Progenitor cell of endocrine pancreas (in vitro differentiated cells): ENCODE results near the gene CMTR1. TPM values are rescaled to one million over a fixed set of nuclear protein-coding genes. Genes with fewer than 3 reads are reported as not detected.

Experiments used
- DNase-seq: peaks from one replicate; pipeline ENCODE4 v3.0.0; 2021; ENCODE audit warnings: low spot score; ENCODE audit not compliant: unreplicated experiment
- H3K27ac Mint-ChIP-seq: 2 replicates; pipeline ENCODE4 v1.8.0; 2021; ENCODE audit warnings: mild to moderate bottlenecking, moderate library complexity, mixed read lengths
- H3K27me3 Mint-ChIP-seq: 2 replicates; pipeline ENCODE4 v1.8.0; 2021; ENCODE audit warnings: mixed read lengths
- H3K36me3 Mint-ChIP-seq: 2 replicates; pipeline ENCODE4 v1.8.0; 2022; ENCODE audit warnings: mixed read lengths; ENCODE audit not compliant: insufficient read depth
- H3K4me1 Mint-ChIP-seq: 2 replicates; pipeline ENCODE4 v1.8.0; 2021; ENCODE audit warnings: low read depth, mixed read lengths
- H3K4me3 Mint-ChIP-seq: 2 replicates; pipeline ENCODE4 v1.8.0; 2021; ENCODE audit warnings: low read depth, mild to moderate bottlenecking, moderate library complexity, mixed read lengths
- H3K9me3 Mint-ChIP-seq: 2 replicates; pipeline ENCODE4 v1.8.0; 2021; ENCODE audit warnings: low read depth, mixed read lengths
- total RNA-seq: library from RNA; stranded (reverse); gene quantifications from 2 replicates; pipeline ENCODE4 v1.2.1, GENCODE V29; 2021
- TF ChIP-seq, protein P1 (sequence below): fragments of 200-600 bp; sonication (generic); IDR thresholded peaks from one replicate; pipeline ENCODE4 v1.5.0; 2021; ENCODE audit warnings: antibody characterized with exemption, mild to moderate bottlenecking; ENCODE audit not compliant: unreplicated experiment

The CMTR1 gene
- total RNA-seq, 1 donor from 2014 or later, result 48.0 TPM

DNA sequence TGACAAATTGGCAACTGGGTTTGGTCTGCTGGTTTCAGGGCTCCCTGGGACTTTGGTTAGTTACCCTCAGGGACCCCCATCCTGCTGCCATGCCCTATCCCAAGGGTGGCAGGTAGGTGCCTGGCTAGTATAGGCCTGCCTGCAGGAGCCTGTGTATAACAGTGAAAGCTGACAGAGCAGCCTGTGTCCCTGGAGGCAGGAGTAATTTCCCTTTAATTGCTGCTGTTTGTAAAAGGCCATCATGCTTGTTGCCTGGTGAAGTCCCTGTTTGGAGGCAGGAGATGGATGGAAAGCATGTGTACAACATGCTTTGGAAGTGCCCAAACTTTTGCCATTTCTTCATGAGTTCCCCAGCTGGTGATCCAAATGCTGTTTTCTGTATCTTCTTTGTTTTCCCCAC, 30.1 kb downstream of the CMTR1 start:
- TF ChIP-seq, protein P1, sequence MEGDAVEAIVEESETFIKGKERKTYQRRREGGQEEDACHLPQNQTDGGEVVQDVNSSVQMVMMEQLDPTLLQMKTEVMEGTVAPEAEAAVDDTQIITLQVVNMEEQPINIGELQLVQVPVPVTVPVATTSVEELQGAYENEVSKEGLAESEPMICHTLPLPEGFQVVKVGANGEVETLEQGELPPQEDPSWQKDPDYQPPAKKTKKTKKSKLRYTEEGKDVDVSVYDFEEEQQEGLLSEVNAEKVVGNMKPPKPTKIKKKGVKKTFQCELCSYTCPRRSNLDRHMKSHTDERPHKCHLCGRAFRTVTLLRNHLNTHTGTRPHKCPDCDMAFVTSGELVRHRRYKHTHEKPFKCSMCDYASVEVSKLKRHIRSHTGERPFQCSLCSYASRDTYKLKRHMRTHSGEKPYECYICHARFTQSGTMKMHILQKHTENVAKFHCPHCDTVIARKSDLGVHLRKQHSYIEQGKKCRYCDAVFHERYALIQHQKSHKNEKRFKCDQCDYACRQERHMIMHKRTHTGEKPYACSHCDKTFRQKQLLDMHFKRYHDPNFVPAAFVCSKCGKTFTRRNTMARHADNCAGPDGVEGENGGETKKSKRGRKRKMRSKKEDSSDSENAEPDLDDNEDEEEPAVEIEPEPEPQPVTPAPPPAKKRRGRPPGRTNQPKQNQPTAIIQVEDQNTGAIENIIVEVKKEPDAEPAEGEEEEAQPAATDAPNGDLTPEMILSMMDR, result no peak

GRCh38 chr6:37467718-37468117, 34.7 kb downstream of the CMTR1 start:
- Mint-ChIP-seq H3K27ac (no peak overlapping the region), H3K9me3 (peaks cover 13% of the 10 kb centered on the region), H3K4me3 (no peak overlapping the region), H3K4me1 (no peaks in the 10 kb centered on the region), H3K27me3 (no peaks in the 10 kb centered on the region), H3K36me3 (peaks cover 29% of the 10 kb centered on the region)
- no peak for DNase-seq
- TF ChIP-seq, protein P1, result no peak

More for the DNA sequence above, 30.1 kb downstream of the CMTR1 start:
- Mint-ChIP-seq H3K9me3 (peaks cover 13% of the 10 kb centered on the region), H3K27ac (no peak overlapping the region), H3K27me3 (no peaks in the 10 kb centered on the region), H3K36me3 (peaks cover 29% of the 10 kb centered on the region), H3K4me1 (no peaks in the 10 kb centered on the region), H3K4me3 (no peak overlapping the region)
- no peak for DNase-seq

- TF ChIP-seq, protein P1, result no peak
- DNase-seq, result no peak
- H3K9me3 Mint-ChIP-seq, result no peaks in the 10 kb centered on the region
- no peak overlapping the region for H3K4me3 Mint-ChIP-seq
- no peaks in the 10 kb centered on the region for H3K4me1 Mint-ChIP-seq
- no peak overlapping the region for H3K27ac Mint-ChIP-seq
- H3K36me3 Mint-ChIP-seq, result peaks cover 27% of the 10 kb centered on the region
- H3K27me3 Mint-ChIP-seq, result no peaks in the 10 kb centered on the region
These were observed 40.5 kb downstream of the CMTR1 start for GRCh38 chr6:37473364-37474095.

DNA sequence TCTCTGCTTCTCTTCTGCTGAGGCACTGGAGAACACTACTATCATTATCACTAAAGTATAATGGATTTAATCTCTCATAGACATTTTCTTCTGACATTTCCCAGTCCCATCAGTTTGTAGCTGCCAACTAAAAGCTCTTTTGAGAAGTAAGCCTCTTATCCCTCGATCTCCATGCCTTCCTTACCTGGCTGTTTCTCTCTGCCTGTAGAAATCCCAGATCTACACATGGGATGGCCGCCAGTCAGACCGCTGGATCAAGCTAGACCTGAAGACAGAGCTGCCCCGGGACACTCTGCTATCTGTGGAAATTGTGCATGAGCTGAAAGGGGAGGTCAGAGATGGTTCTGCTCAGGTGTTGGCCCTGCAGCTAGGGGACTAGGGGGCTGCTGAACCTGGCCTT, 41.3 kb downstream of the CMTR1 start:
- TF ChIP-seq, protein P1, result no peak

DNA sequence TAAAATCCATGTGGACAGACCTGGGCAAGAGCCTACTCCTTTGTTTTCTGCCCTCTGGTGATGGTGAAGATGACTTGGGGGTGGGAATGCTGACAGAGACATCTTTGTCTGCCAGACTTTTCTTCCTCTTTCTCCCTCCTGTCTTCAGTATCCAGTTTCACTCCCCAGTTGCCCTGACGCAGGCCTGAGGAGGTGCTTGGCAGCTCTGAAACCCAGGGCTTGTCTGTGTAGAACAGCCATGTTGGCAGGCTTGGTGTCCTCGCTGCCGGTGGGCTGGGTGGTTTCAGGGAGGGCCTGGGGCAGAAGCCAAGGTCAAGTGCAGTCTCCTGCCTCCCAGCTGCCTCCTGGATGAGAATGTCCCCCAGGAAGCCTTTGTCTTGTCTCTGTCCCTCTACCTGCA, 44.2 kb downstream of the CMTR1 start:
- Mint-ChIP-seq H3K27me3 (no peaks in the 10 kb centered on the region), H3K4me3 (no peak overlapping the region)

More for the DNA sequence above, 41.3 kb downstream of the CMTR1 start:
- no peaks in the 10 kb centered on the region for H3K4me1 Mint-ChIP-seq
- no peak overlapping the region for H3K27ac Mint-ChIP-seq
- peaks cover 26% of the 10 kb centered on the region for H3K36me3 Mint-ChIP-seq
- H3K9me3 Mint-ChIP-seq, result no peaks in the 10 kb centered on the region
- H3K4me3 Mint-ChIP-seq, result no peak overlapping the region
- no peak for DNase-seq
- no peaks in the 10 kb centered on the region for H3K27me3 Mint-ChIP-seq

More for the DNA sequence above, 44.2 kb downstream of the CMTR1 start:
- Mint-ChIP-seq H3K27ac (no peak overlapping the region), H3K4me1 (no peaks in the 10 kb centered on the region), H3K36me3 (peaks cover 20% of the 10 kb centered on the region), H3K9me3 (no peaks in the 10 kb centered on the region)
- TF ChIP-seq, protein P1, result no peak
- DNase-seq, result no peak
